K562 (cell line): ENCODE measurements around the gene TBRG1. TPM values are rescaled to one million over a fixed set of nuclear protein-coding genes. Genes with fewer than 3 reads are reported as not detected.
A peak's percentile ranks its signal among the peaks of the same experiment; 100 is the strongest.

Experiments
- ADNP ChIP-seq: fragments of 200-800 bp; sonication (Bioruptor generic); IDR thresholded peaks from 2 replicates; pipeline ENCODE4 v1.6.1; 2016; ENCODE audit warnings: missing genetic modification characterization, missing compliant biosample characterization
- ATF7 ChIP-seq: fragments of 450-650 bp; IDR thresholded peaks from 2 replicates; pipeline ENCODE4 v1.7.1; 2014; ENCODE audit warnings: mild to moderate bottlenecking, moderate library complexity
- BACH1 ChIP-seq: fragments of 200-800 bp; sonication (Bioruptor generic); IDR thresholded peaks from 2 replicates; pipeline ENCODE4 v1.6.1; 2016; ENCODE audit warnings: missing genetic modification characterization, missing compliant biosample characterization
- CBX1 ChIP-seq: sonication (generic); IDR thresholded peaks from 2 replicates; pipeline ENCODE4 v1.6.1; 2016; ENCODE audit warnings: antibody characterized with exemption, low read depth, mild to moderate bottlenecking
- DNMT1 ChIP-seq: fragments of 450-650 bp; IDR thresholded peaks from 2 replicates; pipeline ENCODE4 v1.6.1; 2016; ENCODE audit warnings: antibody characterized with exemption, mild to moderate bottlenecking
- FOXK1 ChIP-seq: sonication (generic); formaldehyde crosslinking; IDR thresholded peaks from 2 replicates; pipeline ENCODE4 v1.8.0; 2022; ENCODE audit warnings: missing genetic modification reagents, mild to moderate bottlenecking, borderline replicate concordance
- GTF2E2 ChIP-seq: fragments of 200-800 bp; sonication (Bioruptor generic); IDR thresholded peaks from 2 replicates; pipeline ENCODE4 v1.6.1; 2016; ENCODE audit warnings: missing genetic modification characterization, missing compliant biosample characterization
- KDM5B ChIP-seq: fragments of 200-600 bp; sonication (generic); IDR thresholded peaks from 2 replicates; pipeline ENCODE4 v1.6.1; 2012; ENCODE audit warnings: low read depth, mild to moderate bottlenecking, moderate library complexity, low read length, control low read depth, inconsistent platforms; ENCODE audit not compliant: insufficient replicate concordance
- KLF6 ChIP-seq: fragments of 250-450 bp; sonication (Bioruptor Pico); IDR thresholded peaks from 2 replicates; pipeline ENCODE4 v1.4.0; 2020; ENCODE audit warnings: mild to moderate bottlenecking, moderate library complexity, borderline replicate concordance
- MLLT1 ChIP-seq, 2 experiments: fragments of 450-650 bp; IDR thresholded peaks; 2 replicates each; pipeline ENCODE4 v1.6.1; 2016
- NBN ChIP-seq: fragments of 450-650 bp; IDR thresholded peaks from 2 replicates; pipeline ENCODE4 v1.6.1; 2016; ENCODE audit warnings: low read depth, mild to moderate bottlenecking
- OTX1 ChIP-seq: fragments of 450-650 bp; formaldehyde crosslinking; IDR thresholded peaks from 2 replicates; pipeline ENCODE4 v1.4.0; 2022; ENCODE audit warnings: mild to moderate bottlenecking
- SMARCC2 ChIP-seq: fragments of 450-650 bp; IDR thresholded peaks from 2 replicates; pipeline ENCODE4 v1.6.1; 2017; ENCODE audit warnings: antibody characterized with exemption, moderate library complexity, mild to moderate bottlenecking, low read depth
- TEAD4 ChIP-seq, 2 experiments: sonication (generic) in 1 of 2; formaldehyde crosslinking in 1 of 2; IDR thresholded peaks; 2 replicates each; pipeline versions ENCODE4 v1.6.1 to v1.8.0; 2012 to 2022; ENCODE audit warnings: borderline replicate concordance in 1 of 2, inconsistent platforms in 1 of 2, low read length in 1 of 2, mild to moderate bottlenecking in 1 of 2, missing genetic modification reagents in 1 of 2
- ZFP1 ChIP-seq: fragments of 450-650 bp; formaldehyde crosslinking; IDR thresholded peaks from 2 replicates; pipeline ENCODE4 v1.4.0; 2020; ENCODE audit warnings: mild to moderate bottlenecking, mixed read lengths
- ZKSCAN1 ChIP-seq: fragments of 150-350 bp; IDR thresholded peaks from 2 replicates; pipeline ENCODE4 v1.6.1; 2016; ENCODE audit warnings: low read depth, low read length
- ZMIZ1 ChIP-seq, 2 experiments: fragments of 150-350 bp in 1 of 2; IDR thresholded peaks; 2 replicates each; pipeline ENCODE4 v1.6.1; 2012 to 2016; ENCODE audit warnings: low read depth in 2 of 2, low read length in 2 of 2, mild to moderate bottlenecking in 1 of 2, moderate library complexity in 1 of 2
- ZNF324 ChIP-seq: fragments of 250-450 bp; sonication (Bioruptor Pico); IDR thresholded peaks from 2 replicates; pipeline ENCODE4 v1.4.0; 2020; ENCODE audit warnings: mild to moderate bottlenecking
- ZNF347 ChIP-seq: fragments of 450-650 bp; formaldehyde crosslinking; IDR thresholded peaks from 2 replicates; pipeline ENCODE4 v1.4.0; 2020; ENCODE audit warnings: low read depth, mild to moderate bottlenecking, moderate library complexity
- ZNF583 ChIP-seq: fragments of 250-450 bp; sonication (Bioruptor Pico); IDR thresholded peaks from 2 replicates; pipeline ENCODE4 v1.4.0; 2020
- ZNF830 ChIP-seq: fragments of 250-450 bp; sonication (Bioruptor Pico); IDR thresholded peaks from 2 replicates; pipeline ENCODE4 v1.5.0; 2021; ENCODE audit warnings: mild to moderate bottlenecking
- polyA plus RNA-seq, 8 experiments: library from polyadenylated mRNA; depleted of rRNA in 4 of 8; stranded (reverse) in 5 of 8; unstranded in 3 of 8; fragments of >200 nt; fragmentation: Nextera tagmentation in 2 of 8; fragmentation: Illumina TruSeq in 1 of 8; extraction: Ambion mirVana in 2 of 8; extraction: Trizol in 1 of 8; gene quantifications; 2 replicates each; pipeline versions ENCODE4 v1.2.1 to v1.2.3, GENCODE V29; 2011 to 2014; ENCODE audit warnings: inconsistent platforms in 1 of 8, missing spikeins in 1 of 8
- total RNA-seq, 7 experiments: library from RNA; depleted of rRNA in 6 of 7; stranded (reverse); fragments of >200 nt in 6 of 7; fragmentation: Illumina TruSeq in 2 of 7; extraction: Trizol in 2 of 7; gene quantifications; 2 replicates each; pipeline versions ENCODE4 v1.2.1 to v1.2.3, GENCODE V29; 2011 to 2021; ENCODE audit warnings: low replicate concordance in 1 of 7

TBRG1 gene
- total and polyA plus RNA-seq, 9 of the 15 experiments (the other 6 are each of a cell fraction or from before 2014, with no cell fraction given), result 8.7 to 30.0 (median 20.2) TPM

GRCh38 chr11:124608147-124608546, 14.5 kb upstream of the TBRG1 start (continued):
- TF ChIP-seq ZNF347 (no peak), BACH1 (peak; percentile 97), ZNF830 (CRISPR knock-in tag) (no peak), GTF2E2 (tag) (0 out of 2 replicates have a peak, but pooled peaks have one; percentile 7), NBN (peak; percentile 45; the same call in 1 of the 2 replicates), FOXK1 (no peak), MLLT1 (IDR thresholded peaks at IDR 0.05) (no peak), TEAD4 (IDR thresholded peaks at IDR 0.05; ENCODE audit: low read length) (peak; percentile 55), TEAD4 (CRISPR knock-in tag; IDR thresholded peaks at IDR 0.05; ENCODE audit: borderline replicate concordance) (no peak), ZFP1 (CRISPR knock-in tag) (no peak), ATF7 (peak; percentile 57; the same call in 1 of the 2 replicates), SMARCC2 (peak; percentile 41; the same call in 1 of the 2 replicates), ZKSCAN1 (no peak), ZNF583 (no peak), ZMIZ1 (IDR thresholded peaks at IDR 0.05; ENCODE audit: low read depth in 2 of 2, low read length in 2 of 2) (no peak), CBX1 (no peak), OTX1 (no peak), ZNF324 (no peak), KDM5B (no peak), KLF6 (CRISPR knock-in tag) (no peak), DNMT1 (no peak), ADNP (tag) (no peak)
